Upper lobe of left lung (tissue), 4 donors: ENCODE results near the gene MON2.

Experiments
- CTCF ChIP-seq, 6 experiments: fragments of 450-650 bp in 4 of 6; fragments of 200-600 bp in 2 of 6; sonication (generic) in 2 of 6; IDR thresholded peaks; one replicate each; pipeline ENCODE4 v1.5.1; 2016 to 2019; ENCODE audit warnings: antibody characterized with exemption in 6 of 6
- EP300 ChIP-seq, 4 donors: sonication (generic); formaldehyde crosslinking; IDR thresholded peaks; one replicate each; pipeline ENCODE4 v1.5.1; 2017; ENCODE audit warnings: antibody characterized with exemption in 4 of 4, control low read depth in 2 of 4
- POLR2A ChIP-seq, 4 donors: fragments of 450-650 bp; IDR thresholded peaks; one replicate each; pipeline ENCODE4 v1.5.1; 2016 to 2017; ENCODE audit warnings: antibody characterized with exemption in 4 of 4, mild to moderate bottlenecking in 2 of 4

GRCh38 chr12:62448436-62448835 lies 18.2 kb upstream of the MON2 start:
- TF ChIP-seq POLR2A (IDR thresholded peaks at IDR 0.05) (no peak), CTCF (IDR thresholded peaks at IDR 0.05) (no peak), EP300 (IDR thresholded peaks at IDR 0.05) (no peak)
